Measurements from ENCODE around the gene LAMA5.

DNA sequence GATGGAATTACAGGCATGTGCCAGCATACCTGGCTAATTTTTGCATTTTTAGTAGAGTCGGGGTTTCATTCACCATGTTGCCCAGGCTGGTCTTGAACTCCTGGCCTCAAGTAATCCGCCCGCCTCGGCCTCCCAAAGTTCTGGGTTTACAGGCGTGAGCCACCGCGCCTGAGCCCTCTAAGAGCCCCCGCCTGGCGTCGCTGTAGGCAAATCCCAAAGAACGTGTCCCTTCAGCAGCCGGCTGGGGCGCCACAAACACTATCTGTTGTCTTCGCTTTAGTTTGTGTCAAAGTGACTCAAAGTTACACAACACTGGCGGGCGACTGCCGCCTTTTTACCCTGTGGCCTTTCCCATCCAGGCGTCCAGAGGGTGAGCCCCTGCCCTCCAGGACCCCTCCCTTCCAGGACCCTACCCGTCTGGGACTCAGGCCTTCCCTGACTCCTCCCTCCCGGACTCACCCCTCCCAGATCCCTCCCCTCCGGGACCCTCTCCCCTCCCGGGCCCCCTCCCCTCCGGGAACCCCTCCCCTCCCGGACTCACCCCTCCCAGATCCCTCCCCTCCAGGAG, 65.3 kb downstream of the LAMA5 start:
- TF ChIP-seq, protein P1, sequence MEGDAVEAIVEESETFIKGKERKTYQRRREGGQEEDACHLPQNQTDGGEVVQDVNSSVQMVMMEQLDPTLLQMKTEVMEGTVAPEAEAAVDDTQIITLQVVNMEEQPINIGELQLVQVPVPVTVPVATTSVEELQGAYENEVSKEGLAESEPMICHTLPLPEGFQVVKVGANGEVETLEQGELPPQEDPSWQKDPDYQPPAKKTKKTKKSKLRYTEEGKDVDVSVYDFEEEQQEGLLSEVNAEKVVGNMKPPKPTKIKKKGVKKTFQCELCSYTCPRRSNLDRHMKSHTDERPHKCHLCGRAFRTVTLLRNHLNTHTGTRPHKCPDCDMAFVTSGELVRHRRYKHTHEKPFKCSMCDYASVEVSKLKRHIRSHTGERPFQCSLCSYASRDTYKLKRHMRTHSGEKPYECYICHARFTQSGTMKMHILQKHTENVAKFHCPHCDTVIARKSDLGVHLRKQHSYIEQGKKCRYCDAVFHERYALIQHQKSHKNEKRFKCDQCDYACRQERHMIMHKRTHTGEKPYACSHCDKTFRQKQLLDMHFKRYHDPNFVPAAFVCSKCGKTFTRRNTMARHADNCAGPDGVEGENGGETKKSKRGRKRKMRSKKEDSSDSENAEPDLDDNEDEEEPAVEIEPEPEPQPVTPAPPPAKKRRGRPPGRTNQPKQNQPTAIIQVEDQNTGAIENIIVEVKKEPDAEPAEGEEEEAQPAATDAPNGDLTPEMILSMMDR (IDR thresholded peaks at IDR 0.05): peak; percentile 88 to 95 (median 92)
- TF ChIP-seq POLR2A (IDR thresholded peaks at IDR 0.05): no peak

All from right lobe of liver (tissue), 4 donors.